Activated CD8-positive, alpha-beta memory T cell treated with anti-CD3 and anti-CD28 coated beads for 1 hour (primary cell): ENCODE measurements around the gene AKR1A1.
A peak's percentile ranks its signal among the peaks of the same experiment; 100 is the strongest.
"Not testable (repeated sequence)": the region's sequence is repeated elsewhere in the genome, so short reads cannot be mapped to it uniquely, and the experiment has no call there.

Source experiments
- DNase-seq, 2 donors: peaks; one replicate each; pipeline ENCODE4 v3.0.0-alpha.2; 2020; ENCODE audit warnings: low read depth in 1 of 2; ENCODE audit errors: extremely low read depth in 1 of 2

The AKR1A1 gene

GRCh38 chr1:45550401-45551351 is at the start of gene AKR1A1:
TSS of gene AKR1A1 (plus strand) at chr1:45550826. CDS start at chr1:45561795, 10,969 bp downstream.
- peak; percentile 55 to 80 for DNase-seq

GRCh38 chr1:45501505-45501859 is 49.1 kb upstream of the AKR1A1 start:
- no peak for DNase-seq

DNA sequence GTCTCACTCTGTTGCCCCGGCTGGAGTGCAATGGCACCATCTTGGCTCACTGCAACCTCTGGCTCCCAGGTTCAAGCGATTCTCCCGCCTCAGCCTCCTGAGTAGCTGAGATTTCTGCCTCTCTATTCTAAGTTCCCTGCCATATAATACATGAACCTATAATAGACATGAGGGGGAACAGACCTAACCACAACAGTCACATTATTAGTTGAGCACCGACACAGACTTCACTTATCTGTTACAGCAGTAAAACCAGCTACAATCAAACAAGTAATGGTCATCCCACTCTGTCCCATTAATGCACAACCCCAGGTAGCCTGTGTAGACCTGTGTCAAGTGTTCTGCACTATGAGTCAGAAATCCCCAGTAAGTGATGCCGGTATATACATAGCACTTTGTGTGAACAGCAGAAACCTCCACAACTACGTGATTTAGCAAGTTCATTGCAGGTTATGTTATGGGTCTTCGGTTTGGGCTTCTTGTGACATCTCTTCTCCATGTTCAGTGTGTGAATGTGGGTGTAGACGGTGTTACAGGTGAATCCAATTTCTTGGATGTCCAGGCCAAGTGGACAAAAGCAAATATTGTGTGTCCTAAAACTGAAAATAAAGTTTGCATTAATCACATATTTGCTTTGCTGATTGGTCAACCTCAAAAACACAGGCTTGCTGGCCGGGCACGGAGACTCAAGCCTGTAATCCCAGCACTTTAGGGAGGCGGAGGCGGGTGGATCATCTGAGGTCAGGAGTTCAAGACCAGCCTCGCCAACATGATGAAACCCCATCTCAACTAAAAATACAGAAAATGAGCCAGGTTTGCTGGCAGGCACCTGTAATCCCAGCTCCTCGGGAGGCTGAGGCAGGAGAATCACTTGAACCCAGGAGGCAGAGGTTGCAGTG is 46.9 kb upstream of the AKR1A1 start:
- DNase-seq, result no peak

- DNase-seq, result no peak
Observed at GRCh38 chr1:45507195-45507594, 43.4 kb upstream of the AKR1A1 start.

GRCh38 chr1:45507893-45508292 is 42.7 kb upstream of the AKR1A1 start:
- no peak for DNase-seq

GRCh38 chr1:45508295-45509151 is 42.1 kb upstream of the AKR1A1 start:
- DNase-seq, result no peak

DNA sequence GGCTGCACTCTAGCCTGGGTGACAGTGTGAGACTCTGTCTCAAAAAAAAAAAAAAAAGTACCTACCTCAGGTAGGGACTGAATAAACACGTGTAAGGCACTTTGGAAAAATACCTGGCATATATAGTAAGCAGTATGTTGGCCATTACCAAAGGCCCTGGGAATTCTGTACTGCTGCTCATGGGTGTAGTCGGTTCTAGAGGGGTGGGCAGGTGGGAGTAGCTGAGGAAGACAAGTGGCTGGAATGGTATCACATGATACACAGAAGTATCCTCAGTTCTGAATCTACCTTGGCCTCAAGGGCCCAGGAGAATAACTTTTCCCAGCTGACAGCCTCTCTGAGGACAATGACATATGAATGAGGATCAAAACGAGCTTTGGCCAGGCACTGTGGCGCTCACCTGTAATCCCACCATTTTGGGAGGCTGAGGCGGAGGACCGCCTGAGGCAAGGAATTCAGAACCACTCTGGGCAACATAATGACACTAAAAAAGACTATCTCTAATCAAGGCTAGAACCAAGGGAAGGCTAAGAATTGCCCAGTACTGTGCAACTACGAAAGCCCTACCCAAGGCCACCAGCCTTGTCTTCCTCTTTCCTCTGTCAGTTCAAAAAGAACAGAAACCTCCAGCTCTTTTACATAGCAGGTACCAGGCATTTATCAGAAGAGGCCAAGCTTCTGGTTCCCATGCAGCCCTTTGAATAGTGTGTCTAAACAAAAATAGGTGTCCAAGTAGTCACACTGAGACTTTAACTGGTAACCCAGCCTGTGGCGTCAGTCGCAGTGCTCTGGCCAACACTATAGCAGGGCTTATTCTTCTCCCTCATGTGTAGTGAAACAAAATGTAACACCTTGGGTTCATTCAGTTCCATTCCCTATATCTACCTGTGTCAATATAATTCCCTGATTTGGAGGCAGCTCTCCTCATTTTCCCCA is 40.3 kb upstream of the AKR1A1 start:
- DNase-seq, result no peak

GRCh38 chr1:45510972-45511527 is 39.6 kb upstream of the AKR1A1 start:
- DNase-seq, result no peak

- peak in 1 of 2 donors; percentile 24 for DNase-seq
Observed at GRCh38 chr1:45512641-45513054, 38.0 kb upstream of the AKR1A1 start.

DNA sequence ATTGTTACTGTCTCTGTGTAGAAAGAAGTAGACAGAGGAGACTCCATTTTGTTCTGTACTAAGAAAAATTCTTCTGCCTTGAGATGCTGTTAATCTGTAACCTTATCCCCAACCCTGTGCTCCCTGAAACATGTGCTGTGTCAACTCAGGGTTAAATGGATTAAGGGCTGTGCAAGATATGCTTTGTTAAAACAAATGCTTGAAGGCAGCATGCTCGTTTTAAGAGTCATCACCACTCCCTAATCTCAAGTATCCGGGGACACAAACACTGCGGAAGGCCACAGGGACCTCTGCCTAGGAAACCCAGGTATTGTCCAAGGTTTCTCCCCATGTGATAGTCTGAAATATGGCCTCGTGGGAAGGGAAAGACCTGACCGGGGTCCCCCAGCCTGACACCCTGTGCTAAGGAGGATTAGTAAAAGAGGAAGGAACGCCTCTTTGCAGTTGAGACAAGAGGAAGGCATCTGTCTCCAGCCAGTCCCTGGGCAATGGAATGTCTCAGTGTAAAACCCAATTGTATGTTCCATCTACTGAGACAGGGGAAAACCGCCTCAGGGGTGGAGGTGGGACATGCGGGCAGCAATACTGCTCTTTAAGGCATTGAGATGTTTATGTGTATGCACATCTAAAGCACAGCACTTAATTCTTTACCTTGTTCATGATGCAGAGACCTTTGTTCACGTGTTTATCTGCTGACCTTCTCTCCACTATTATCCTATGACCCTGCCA is 36.9 kb upstream of the AKR1A1 start:
- not testable (repeated sequence) for DNase-seq

GRCh38 chr1:45516036-45516435 is 34.6 kb upstream of the AKR1A1 start:
- DNase-seq, result no peak

GRCh38 chr1:45516465-45516864 is 34.2 kb upstream of the AKR1A1 start:
- no peak for DNase-seq

GRCh38 chr1:45518366-45518765 is 32.3 kb upstream of the AKR1A1 start:
- not testable (repeated sequence) for DNase-seq

GRCh38 chr1:45518910-45519309 is 31.7 kb upstream of the AKR1A1 start:
- no peak for DNase-seq

DNA sequence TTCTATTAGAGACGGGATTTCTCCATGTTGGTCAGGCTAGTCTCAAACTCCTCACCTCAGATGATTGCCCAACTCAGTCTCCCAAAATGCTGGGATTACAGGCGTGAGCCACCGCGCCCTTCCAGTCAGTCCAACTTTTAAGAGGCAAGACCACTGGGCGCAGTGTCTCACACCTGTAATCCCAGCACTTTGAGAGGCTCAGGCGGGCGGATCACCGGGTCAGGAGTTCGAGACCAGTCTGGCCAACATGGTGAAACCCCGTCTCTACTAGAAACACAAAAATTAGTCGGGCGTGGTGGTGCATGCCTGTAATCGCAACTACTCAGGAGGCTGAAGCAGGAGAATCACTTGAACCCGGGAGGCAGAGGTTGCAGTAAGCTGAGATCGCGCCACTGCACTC is 30.9 kb upstream of the AKR1A1 start:
- not testable (repeated sequence) for DNase-seq

DNA sequence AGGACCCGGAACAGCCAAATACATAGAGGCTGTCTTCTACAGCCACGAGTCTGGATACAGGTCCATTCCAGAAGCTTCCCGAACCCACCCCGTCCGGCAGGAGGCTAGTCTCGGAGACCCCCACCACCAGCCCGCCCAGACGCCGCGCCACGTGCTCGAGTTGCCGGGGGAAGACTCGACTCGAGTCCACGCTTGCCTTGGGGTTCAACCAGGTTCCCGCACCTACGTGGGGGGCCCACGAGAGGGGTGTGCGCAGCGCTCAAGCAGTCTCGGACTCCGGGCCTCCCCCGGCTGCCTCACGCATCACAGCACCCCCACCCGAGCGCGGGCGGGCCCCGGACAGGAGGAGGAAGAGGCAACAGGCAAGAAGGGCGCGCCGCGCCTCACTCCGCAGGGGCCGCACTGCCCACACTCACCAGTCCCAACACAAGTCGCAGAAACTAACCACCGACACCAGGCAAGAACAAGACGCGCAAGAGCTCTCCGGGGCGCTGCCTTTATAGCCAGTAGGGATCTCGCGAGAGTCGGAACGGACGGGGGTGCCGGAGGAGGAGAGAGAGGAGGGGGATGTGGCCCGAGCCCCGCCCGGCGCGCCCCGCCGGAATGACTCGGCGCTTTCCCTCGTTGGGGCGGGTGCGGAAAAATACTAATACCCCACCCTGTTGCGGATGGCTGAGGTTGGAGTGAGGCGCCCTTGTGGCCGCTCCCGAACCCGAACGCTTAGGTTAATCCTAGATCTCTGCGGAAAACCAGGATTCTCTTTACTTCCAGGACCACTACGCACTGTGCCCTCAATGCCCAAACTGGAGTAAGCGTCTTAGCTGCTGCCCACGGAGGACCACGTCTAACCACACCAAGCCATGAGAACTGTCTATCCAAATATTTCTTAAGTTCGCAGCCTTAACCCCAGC is 29.0 kb upstream of the AKR1A1 start, which contains the start of gene PRDX1:
PRDX1 (minus strand) TSS at position 472 of the 911 bp plus-strand sequence. CDS start 2,841 bp downstream, outside the sequence.
- DNase-seq, result peak; percentile 87 to 92

DNA sequence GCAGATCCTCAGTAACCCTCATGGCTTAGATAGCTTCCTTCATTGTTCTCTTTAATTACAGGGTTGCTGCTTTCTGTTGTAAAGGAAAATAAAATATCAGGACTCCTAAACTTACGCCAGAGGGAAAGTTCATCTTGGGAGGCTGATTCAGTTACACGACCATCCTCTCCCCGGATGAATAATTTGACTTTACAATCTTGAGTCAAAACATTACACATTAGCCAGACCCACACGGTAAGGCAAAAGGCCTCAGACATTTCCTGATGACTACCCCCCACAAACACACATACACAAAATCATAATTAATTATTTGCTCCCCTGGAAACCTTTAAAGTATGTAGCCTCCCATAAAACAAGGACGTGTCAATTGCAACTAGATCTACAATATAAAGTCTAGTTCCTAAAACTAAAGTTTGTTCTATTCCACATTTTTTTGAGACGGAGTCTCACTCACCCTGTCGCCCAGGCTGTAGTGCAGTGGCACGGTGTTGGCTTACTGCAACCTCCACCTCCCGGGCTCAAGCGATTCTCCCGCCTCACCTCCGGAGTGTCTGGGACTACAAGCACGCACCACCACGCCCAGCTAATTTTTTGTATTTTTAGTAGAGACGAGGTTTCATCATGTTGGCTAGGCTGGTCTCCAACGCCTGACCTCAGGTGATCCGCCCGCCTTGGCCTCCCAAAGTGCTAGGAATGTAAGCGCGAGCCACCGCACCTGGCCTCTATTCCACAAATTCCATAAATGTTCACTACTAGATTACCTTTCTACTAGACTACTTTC is 28.1 kb upstream of the AKR1A1 start:
- DNase-seq, result no peak
